GM06990 (cell line): ENCODE data around the gene VPS25.

Experiments
- DNase-seq: peaks from one replicate; pipeline ENCODE4 v3.0.0-alpha.2; 2011; ENCODE audit not compliant: insufficient read length; ENCODE audit errors: extremely low read depth
- H3K27me3 ChIP-seq: replicated peaks from 2 replicates; pipeline ENCODE4 v1.6.0; 2011; ENCODE audit warnings: low read length; ENCODE audit not compliant: control insufficient read depth, insufficient read depth
- H3K36me3 ChIP-seq: 2 replicates; pipeline ENCODE4 v1.5.1; 2011; ENCODE audit warnings: low read length; ENCODE audit not compliant: control insufficient read depth, insufficient read depth
- H3K4me3 ChIP-seq: replicated peaks from 2 replicates; pipeline ENCODE4 v1.5.1; 2011; ENCODE audit warnings: low read depth, mild to moderate bottlenecking, control low read depth, low read length
- CTCF ChIP-seq: IDR thresholded peaks from 2 replicates; pipeline ENCODE4 v1.5.1; 2011; ENCODE audit warnings: low read length, control low read depth, mild to moderate bottlenecking, inconsistent platforms; ENCODE audit not compliant: insufficient read depth, poor library complexity, severe bottlenecking

The VPS25 gene

GRCh38 chr17:42806249-42806648 lies 33.0 kb downstream of the VPS25 start:
- Histone ChIP-seq H3K36me3 (peaks cover 2% of the 10 kb centered on the region), H3K4me3 (no peak overlapping the region), H3K27me3 (no peaks in the 10 kb centered on the region)
- DNase-seq, result no peak
- no peak for TF ChIP-seq CTCF

GRCh38 chr17:42809250-42809649 lies 36.0 kb downstream of the VPS25 start:
- DNase-seq, result no peak
- H3K27me3 ChIP-seq, result no peaks in the 10 kb centered on the region
- TF ChIP-seq CTCF, result no peak
- H3K36me3 ChIP-seq, result peaks cover 6% of the 10 kb centered on the region
- H3K4me3 ChIP-seq, result no peak overlapping the region

- Histone ChIP-seq H3K27me3 (no peaks in the 10 kb centered on the region), H3K4me3 (no peak overlapping the region), H3K36me3 (peaks cover 25% of the 10 kb centered on the region)
- no peak for TF ChIP-seq CTCF
- no peak for DNase-seq
Measured at GRCh38 chr17:42814633-42815399, 41.6 kb downstream of the VPS25 start.

- H3K4me3 ChIP-seq, result no peak overlapping the region
- TF ChIP-seq CTCF, result no peak
Measured at GRCh38 chr17:42817866-42818265, 44.6 kb downstream of the VPS25 start.

GRCh38 chr17:42818379-42818778 lies 45.1 kb downstream of the VPS25 start:
- Histone ChIP-seq H3K36me3 (peaks cover 25% of the 10 kb centered on the region), H3K27me3 (no peaks in the 10 kb centered on the region), H3K4me3 (no peak overlapping the region)
- TF ChIP-seq CTCF, result no peak
- DNase-seq, result no peak

More at GRCh38 chr17:42817866-42818265, 44.6 kb downstream of the VPS25 start:
- DNase-seq, result no peak
- H3K27me3 ChIP-seq, result no peaks in the 10 kb centered on the region
- peaks cover 25% of the 10 kb centered on the region for H3K36me3 ChIP-seq

GRCh38 chr17:42819939-42820535 lies 46.8 kb downstream of the VPS25 start:
- Histone ChIP-seq H3K36me3 (peaks cover 19% of the 10 kb centered on the region), H3K4me3 (no peak overlapping the region), H3K27me3 (no peaks in the 10 kb centered on the region)
- no peak for DNase-seq
- TF ChIP-seq CTCF, result peak; percentile 85
